Esophagus squamous epithelium (tissue), 5 donors: Measurements from ENCODE around the gene LARGE1. TPM values are rescaled to one million over a fixed set of nuclear protein-coding genes. Genes with fewer than 3 reads are reported as not detected.

Experiments used
- DNase-seq: peaks from one replicate; lab custom pipeline; 2025; lab: John Stamatoyannopoulos, UW
- H3K27ac ChIP-seq, 4 donors: fragments of 200-600 bp; sonication (generic); one replicate each; pipeline ENCODE4 v1.5.1; 2016 to 2019; ENCODE audit warnings: mild to moderate bottlenecking in 1 of 4
- H3K27me3 ChIP-seq, 4 donors: fragments of 200-600 bp; sonication (generic); 1 replicate in 3 of 4; 2 replicates in 1 of 4; pipeline versions ENCODE4 v1.5.1 to v1.6.0; 2017 to 2021; ENCODE audit warnings: antibody characterized with exemption in 1 of 4
- H3K36me3 ChIP-seq, 3 donors: fragments of 200-600 bp; sonication (generic); one replicate each; pipeline ENCODE4 v1.5.1; 2016 to 2019
- H3K4me1 ChIP-seq, 3 donors: fragments of 200-600 bp; sonication (generic); one replicate each; pipeline ENCODE4 v1.5.1; 2017 to 2019
- H3K4me3 ChIP-seq, 4 donors: fragments of 200-600 bp; sonication (generic); 1 replicate in 3 of 4; 2 replicates in 1 of 4; pipeline ENCODE4 v1.5.1; 2016 to 2019; ENCODE audit warnings: mild to moderate bottlenecking in 2 of 4, moderate library complexity in 1 of 4
- H3K9me3 ChIP-seq, 3 donors: fragments of 200-600 bp; sonication (generic); one replicate each; pipeline ENCODE4 v1.5.1; 2016 to 2019
- CTCF ChIP-seq, 6 experiments: fragments of 450-650 bp in 4 of 6; fragments of 200-600 bp in 2 of 6; sonication (generic) in 2 of 6; IDR thresholded peaks; one replicate each; pipeline ENCODE4 v1.5.1; 2016 to 2019; ENCODE audit warnings: antibody characterized with exemption in 6 of 6, mild to moderate bottlenecking in 4 of 6, moderate library complexity in 4 of 6
- POLR2A ChIP-seq, 4 donors: fragments of 450-650 bp; IDR thresholded peaks; one replicate each; pipeline ENCODE4 v1.6.1; 2017; ENCODE audit warnings: antibody characterized with exemption in 4 of 4, mild to moderate bottlenecking in 4 of 4, moderate library complexity in 3 of 4
- WGBS, 2 donors: methylation state at CpG; one replicate each; pipeline ENCODE4 v1.1.5; 2018; 5-methylcytosine and 5-hydroxymethylcytosine counted together
- intact Hi-C: fragments of 100-400 bp; cut with DNase I; formaldehyde crosslinking; loops from one replicate; pipeline ENCODE4 v1.15.0; 2022
- total RNA-seq, 4 donors: library from RNA; depleted of rRNA; stranded (reverse); fragments of >200 nt; gene quantifications; one replicate each; pipeline ENCODE4 v1.1.0, GENCODE V29; 2016
- donor health status: DM: yes; HTN: yes; CAD: no.

LARGE1 gene
- total RNA-seq, 4 donors from 2014 or later, result 5.2 to 15.1 (median 6.6) TPM

- no peak overlapping the region for H3K27ac ChIP-seq
- H3K9me3 ChIP-seq, result no peaks in the 10 kb centered on the region
- 95 to 97% methylated on average over 6 to 11 of the region's 11 CpGs for WGBS, 2 donors
- no peaks in the 10 kb centered on the region for H3K4me1 ChIP-seq
- H3K36me3 ChIP-seq, result no peaks in the 10 kb centered on the region
- TF ChIP-seq CTCF (IDR thresholded peaks at IDR 0.05), result no peak
- TF ChIP-seq POLR2A (IDR thresholded peaks at IDR 0.05), result no peak
- intact Hi-C loops, result no loop called here
- H3K4me3 ChIP-seq, result no peak overlapping the region
- H3K27me3 ChIP-seq, result no peaks in the 10 kb centered on the region
- no peak for DNase-seq
Measured at GRCh38 chr22:33684087-33684486, 236.2 kb downstream of the LARGE1 start.

- intact Hi-C loops, result no loop called here
- Histone ChIP-seq H3K4me1 (no peaks in the 10 kb centered on the region), H3K4me3 (no peak overlapping the region), H3K36me3 (no peaks in the 10 kb centered on the region), H3K27me3 (no peaks in the 10 kb centered on the region), H3K9me3 (no peaks in the 10 kb centered on the region), H3K27ac (no peak overlapping the region)
- 60 to 95% methylated on average over 2 of the region's 2 CpGs for WGBS, 2 donors
- TF ChIP-seq POLR2A (IDR thresholded peaks at IDR 0.05), result no peak
- no peak for TF ChIP-seq CTCF (IDR thresholded peaks at IDR 0.05)
- no peak for DNase-seq
Measured at GRCh38 chr22:33682927-33683326, 237.3 kb downstream of the LARGE1 start.

GRCh38 chr22:33680632-33681031 is 239.6 kb downstream of the LARGE1 start:
- intact Hi-C loops, result no loop called here

GRCh38 chr22:33678523-33678922 is 241.8 kb downstream of the LARGE1 start:
- WGBS, 2 donors, result 88 to 95% methylated on average over 9 to 11 of the region's 11 CpGs

More at GRCh38 chr22:33680632-33681031, 239.6 kb downstream of the LARGE1 start:
- H3K36me3 ChIP-seq, result no peaks in the 10 kb centered on the region
- no peak overlapping the region for H3K4me3 ChIP-seq
- no peaks in the 10 kb centered on the region for H3K9me3 ChIP-seq
- TF ChIP-seq CTCF (IDR thresholded peaks at IDR 0.05), result no peak
- no peak for TF ChIP-seq POLR2A (IDR thresholded peaks at IDR 0.05)
- H3K4me1 ChIP-seq, result no peaks in the 10 kb centered on the region
- no peak overlapping the region for H3K27ac ChIP-seq
- 84 to 90% methylated on average over 3 of the region's 3 CpGs for WGBS, 2 donors
- no peak for DNase-seq
- no peaks in the 10 kb centered on the region for H3K27me3 ChIP-seq

GRCh38 chr22:33677536-33677935 is 242.7 kb downstream of the LARGE1 start:
- Histone ChIP-seq H3K36me3 (no peaks in the 10 kb centered on the region), H3K9me3 (no peaks in the 10 kb centered on the region), H3K27ac (no peak overlapping the region), H3K27me3 (no peaks in the 10 kb centered on the region), H3K4me1 (no peaks in the 10 kb centered on the region), H3K4me3 (no peak overlapping the region)
- WGBS, 2 donors, result 68 to 73% methylated on average over 4 of the region's 4 CpGs
- no peak for TF ChIP-seq POLR2A (IDR thresholded peaks at IDR 0.05)
- no peak for TF ChIP-seq CTCF (IDR thresholded peaks at IDR 0.05)
- DNase-seq, result no peak
- intact Hi-C loops, result no loop called here

More at GRCh38 chr22:33678523-33678922, 241.8 kb downstream of the LARGE1 start:
- TF ChIP-seq POLR2A (IDR thresholded peaks at IDR 0.05) (no peak), CTCF (IDR thresholded peaks at IDR 0.05) (no peak)
- intact Hi-C loops, result no loop called here
- H3K4me1 ChIP-seq, result no peaks in the 10 kb centered on the region
- no peak for DNase-seq
- no peak overlapping the region for H3K4me3 ChIP-seq
- no peaks in the 10 kb centered on the region for H3K27me3 ChIP-seq
- no peak overlapping the region for H3K27ac ChIP-seq
- H3K9me3 ChIP-seq, result no peaks in the 10 kb centered on the region
- H3K36me3 ChIP-seq, result no peaks in the 10 kb centered on the region
